AG20443 (cell line): ENCODE measurements around the gene LUZP1.
A peak's percentile ranks its signal among the peaks of the same experiment; 100 is the strongest.

Source experiments
- DNase-seq: peaks from one replicate; pipeline ENCODE4 v3.0.0; 2012; ENCODE audit warnings: low spot score, mixed read lengths

LUZP1 gene

GRCh38 chr1:23152966-23153684 lies 15.5 kb downstream of the LUZP1 start:
- DNase-seq, result no peak

GRCh38 chr1:23150742-23151141 lies 17.9 kb downstream of the LUZP1 start:
- no peak for DNase-seq

- no peak for DNase-seq
These were observed 18.5 kb downstream of the LUZP1 start for GRCh38 chr1:23150125-23150524.

GRCh38 chr1:23149114-23149513 lies 19.5 kb downstream of the LUZP1 start:
- no peak for DNase-seq

- DNase-seq, result no peak
These were observed 20.6 kb downstream of the LUZP1 start for GRCh38 chr1:23148084-23148483.

GRCh38 chr1:23140940-23141596 lies 27.6 kb downstream of the LUZP1 start:
- no peak for DNase-seq

- DNase-seq, result no peak
These were observed 33.4 kb downstream of the LUZP1 start for GRCh38 chr1:23135268-23135667.

- no peak for DNase-seq
These were observed 34.6 kb downstream of the LUZP1 start for GRCh38 chr1:23134055-23134454.

GRCh38 chr1:23133587-23133986 lies 35.1 kb downstream of the LUZP1 start:
- no peak for DNase-seq

GRCh38 chr1:23132033-23132432 lies 36.6 kb downstream of the LUZP1 start:
- no peak for DNase-seq

GRCh38 chr1:23129846-23130245 lies 38.8 kb downstream of the LUZP1 start:
- no peak for DNase-seq

- DNase-seq, result no peak
These were observed 41.9 kb downstream of the LUZP1 start for GRCh38 chr1:23126801-23127200.

- DNase-seq, result no peak
These were observed 42.5 kb downstream of the LUZP1 start for GRCh38 chr1:23126200-23126599.

- no peak for DNase-seq
These were observed 43.2 kb downstream of the LUZP1 start for GRCh38 chr1:23125489-23125888.

GRCh38 chr1:23124259-23125026 lies 44.2 kb downstream of the LUZP1 start:
- DNase-seq, result no peak

GRCh38 chr1:23123528-23123927 lies 45.1 kb downstream of the LUZP1 start:
- no peak for DNase-seq

GRCh38 chr1:23122796-23123195 lies 45.9 kb downstream of the LUZP1 start:
- no peak for DNase-seq

GRCh38 chr1:23122023-23122748 lies 46.5 kb downstream of the LUZP1 start:
- DNase-seq, result peak; percentile 38

GRCh38 chr1:23120383-23120782 lies 48.3 kb downstream of the LUZP1 start:
- DNase-seq, result no peak

GRCh38 chr1:23118957-23119792 lies 49.5 kb downstream of the LUZP1 start:
- DNase-seq, result peak; percentile 14

- no peak for DNase-seq
These were observed 50.2 kb downstream of the LUZP1 start for GRCh38 chr1:23118407-23118806.
